Bronchial epithelial cell (primary cell): ENCODE measurements around the gene ANKRD9. TPM values are rescaled to one million over a fixed set of nuclear protein-coding genes. Genes with fewer than 3 reads are reported as not detected.

Source experiments
- DNase-seq: peaks from one replicate; pipeline ENCODE4 v3.0.0-alpha.2; 2010; ENCODE audit warnings: low read depth
- FAIRE-seq: peaks from 2 replicates; lab custom pipeline; 2011; peaks lifted over from hg19 to GRCh38; lab: Jason Lieb, UNC
- H3K27me3 ChIP-seq: 2 replicates; pipeline ENCODE4 v1.5.1; 2011; ENCODE audit warnings: low read length; ENCODE audit not compliant: control insufficient read depth, insufficient read depth
- H3K36me3 ChIP-seq: 2 replicates; pipeline ENCODE4 v1.5.1; 2011; ENCODE audit warnings: low read length; ENCODE audit not compliant: control insufficient read depth, insufficient read depth
- H3K4me3 ChIP-seq: 2 replicates; pipeline ENCODE4 v1.5.1; 2011; ENCODE audit warnings: mild to moderate bottlenecking, low read depth, low read length, control low read depth
- total RNA-seq: library from RNA; depleted of rRNA; stranded (reverse); fragments of >200 nt; gene quantifications from 2 replicates; pipeline ENCODE4 v1.2.1, GENCODE V29; 2014
- TF ChIP-seq, protein P1 (sequence below): IDR thresholded peaks from 2 replicates; pipeline ENCODE4 v1.5.1; 2011; ENCODE audit warnings: mild to moderate bottlenecking, moderate library complexity, low read length, control low read depth, inconsistent platforms; ENCODE audit not compliant: insufficient read depth, severe bottlenecking

Gene ANKRD9
- total RNA-seq, 1 donor from 2014 or later, result 34.8 TPM

- no peak for FAIRE-seq
- DNase-seq, result no peak
- Histone ChIP-seq H3K27me3 (no peaks in the 10 kb centered on the region), H3K4me3 (no peak overlapping the region), H3K36me3 (no peaks in the 10 kb centered on the region)
- TF ChIP-seq, protein P1, sequence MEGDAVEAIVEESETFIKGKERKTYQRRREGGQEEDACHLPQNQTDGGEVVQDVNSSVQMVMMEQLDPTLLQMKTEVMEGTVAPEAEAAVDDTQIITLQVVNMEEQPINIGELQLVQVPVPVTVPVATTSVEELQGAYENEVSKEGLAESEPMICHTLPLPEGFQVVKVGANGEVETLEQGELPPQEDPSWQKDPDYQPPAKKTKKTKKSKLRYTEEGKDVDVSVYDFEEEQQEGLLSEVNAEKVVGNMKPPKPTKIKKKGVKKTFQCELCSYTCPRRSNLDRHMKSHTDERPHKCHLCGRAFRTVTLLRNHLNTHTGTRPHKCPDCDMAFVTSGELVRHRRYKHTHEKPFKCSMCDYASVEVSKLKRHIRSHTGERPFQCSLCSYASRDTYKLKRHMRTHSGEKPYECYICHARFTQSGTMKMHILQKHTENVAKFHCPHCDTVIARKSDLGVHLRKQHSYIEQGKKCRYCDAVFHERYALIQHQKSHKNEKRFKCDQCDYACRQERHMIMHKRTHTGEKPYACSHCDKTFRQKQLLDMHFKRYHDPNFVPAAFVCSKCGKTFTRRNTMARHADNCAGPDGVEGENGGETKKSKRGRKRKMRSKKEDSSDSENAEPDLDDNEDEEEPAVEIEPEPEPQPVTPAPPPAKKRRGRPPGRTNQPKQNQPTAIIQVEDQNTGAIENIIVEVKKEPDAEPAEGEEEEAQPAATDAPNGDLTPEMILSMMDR, result no peak
Measured at GRCh38 chr14:102528431-102529170, 19.0 kb upstream of the ANKRD9 start.

- FAIRE-seq (no peak), DNase-seq (peak; percentile 46)
- TF ChIP-seq, protein P1, result no peak
- no peaks in the 10 kb centered on the region for H3K36me3 ChIP-seq
- no peak overlapping the region for H3K4me3 ChIP-seq
- no peaks in the 10 kb centered on the region for H3K27me3 ChIP-seq
Measured at GRCh38 chr14:102525929-102526497, 16.4 kb upstream of the ANKRD9 start.

DNA sequence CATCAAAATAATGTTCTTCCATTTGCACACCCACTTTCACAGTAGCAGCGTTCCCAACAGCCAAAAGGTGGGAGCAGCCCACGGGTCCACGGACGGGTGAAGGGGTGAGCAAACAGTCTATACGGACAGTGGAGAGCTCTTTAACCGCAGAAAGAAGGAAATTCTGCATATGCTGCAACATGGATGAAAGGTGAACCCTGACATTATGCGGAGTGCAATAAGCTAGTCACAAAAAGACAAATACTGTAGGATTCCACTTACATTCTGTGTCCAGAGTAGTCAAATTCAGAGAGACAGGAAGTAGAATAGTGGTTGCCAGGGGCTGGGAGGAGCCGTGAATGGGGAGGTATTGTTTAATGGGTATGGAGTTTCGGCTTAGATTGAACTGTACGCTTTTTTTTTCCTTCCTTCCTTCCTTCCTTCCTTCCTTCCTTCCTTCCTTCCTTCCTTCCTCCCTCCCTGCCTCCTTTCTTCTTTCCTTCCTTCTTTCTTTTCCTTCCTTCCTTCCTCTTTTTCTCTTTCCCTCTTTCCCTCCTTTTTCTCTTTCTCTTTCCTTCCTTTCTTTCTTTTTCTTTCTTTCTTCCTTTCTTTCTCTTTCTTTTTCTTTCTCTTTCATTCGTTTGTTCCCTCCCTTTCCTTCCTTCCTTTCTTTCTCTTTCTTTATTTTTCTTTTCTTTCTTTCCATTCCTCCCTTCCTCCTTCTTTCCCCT, 15.8 kb upstream of the ANKRD9 start:
- Histone ChIP-seq H3K27me3 (no peaks in the 10 kb centered on the region), H3K4me3 (peak overlapping the region; percentile 48), H3K36me3 (no peaks in the 10 kb centered on the region)
- FAIRE-seq (no peak), DNase-seq (peak; percentile 67)
- TF ChIP-seq, protein P1, result no peak

DNA sequence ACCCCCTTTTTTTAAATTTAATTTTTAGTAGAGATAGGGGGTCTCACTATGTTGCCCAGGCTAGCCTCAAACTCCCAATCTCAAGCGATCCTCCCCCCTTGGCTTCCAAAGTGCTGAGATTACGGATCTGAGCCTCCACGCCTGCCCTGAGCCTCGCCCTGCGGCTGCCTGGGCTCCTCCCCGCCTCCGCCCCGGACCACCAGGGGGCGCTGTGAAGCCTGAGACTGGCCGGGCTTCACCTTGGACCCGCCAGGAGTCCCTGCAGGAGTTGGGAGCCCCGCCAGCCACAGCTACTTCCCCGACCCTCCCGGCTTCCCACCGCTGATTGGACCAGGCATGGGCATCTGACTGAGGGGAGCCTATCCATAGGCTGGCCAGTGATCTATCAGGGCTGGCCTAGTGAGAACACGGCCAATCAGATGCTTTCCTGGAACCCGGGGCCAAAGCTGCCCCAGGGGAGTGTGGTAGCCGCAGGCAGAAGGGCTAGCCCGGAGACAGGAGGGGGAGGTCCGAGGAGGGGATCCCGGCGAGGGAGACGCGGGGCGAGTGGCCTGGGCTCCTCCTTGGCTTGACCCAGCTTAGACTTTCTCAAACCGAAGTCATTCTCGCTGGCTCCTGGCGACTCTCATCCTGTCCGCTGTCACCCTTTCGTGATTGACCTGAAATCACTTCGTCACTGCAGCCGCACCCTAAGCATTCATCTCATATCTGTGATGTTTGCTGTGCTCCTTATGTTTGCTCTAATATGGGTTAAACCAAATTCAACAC, 15.1 kb upstream of the ANKRD9 start:
- no peaks in the 10 kb centered on the region for H3K36me3 ChIP-seq
- no peaks in the 10 kb centered on the region for H3K27me3 ChIP-seq
- DNase-seq, result peak; percentile 93
- no peak for FAIRE-seq
- TF ChIP-seq, protein P1, result peak; percentile 92
- H3K4me3 ChIP-seq, result peak overlapping the region; percentile 48

DNA sequence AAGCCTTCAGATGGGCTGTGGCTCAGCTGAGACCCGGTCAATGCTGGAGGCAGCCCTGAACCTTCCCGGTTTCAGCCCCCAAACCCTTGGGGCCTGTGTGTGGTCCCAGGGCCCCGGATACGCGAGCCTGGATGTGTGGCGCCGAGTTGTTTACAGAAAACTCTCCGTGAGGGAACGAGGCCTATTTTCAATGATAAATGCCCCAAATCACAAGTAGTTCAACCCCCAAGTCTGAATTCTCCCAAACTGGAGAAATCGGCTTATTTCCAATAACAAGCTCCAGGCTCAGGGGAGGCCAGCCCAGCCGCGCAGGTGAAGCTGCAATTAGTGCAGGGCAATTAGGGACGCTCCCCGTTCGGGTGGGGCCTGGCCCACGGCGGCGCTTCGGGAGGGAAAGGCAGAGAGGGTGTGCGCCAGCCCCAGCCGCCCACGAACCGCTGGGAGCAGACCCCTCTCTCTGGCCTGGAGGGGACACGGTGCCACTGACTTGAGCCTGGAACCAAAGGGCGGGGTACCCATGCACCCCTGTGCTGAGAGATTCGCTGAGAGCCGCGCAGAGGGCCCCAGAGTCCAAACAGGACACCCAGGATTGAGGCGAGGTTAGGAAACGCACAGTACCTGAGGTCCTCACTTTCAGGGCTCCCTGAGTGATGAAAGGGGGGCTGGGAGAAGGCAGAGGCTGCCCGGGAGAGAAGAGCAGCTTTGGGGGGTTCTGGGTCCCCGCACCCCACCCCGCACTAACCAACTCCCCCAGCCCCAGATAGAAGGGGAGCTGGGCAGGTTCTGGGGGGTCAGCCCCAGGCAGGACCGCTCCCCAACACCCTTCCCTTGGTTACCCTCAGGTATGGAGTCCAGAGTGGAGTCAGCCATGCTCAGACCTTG, 14.2 kb upstream of the ANKRD9 start:
- Histone ChIP-seq H3K4me3 (peak overlapping the region; percentile 18), H3K36me3 (no peaks in the 10 kb centered on the region), H3K27me3 (no peaks in the 10 kb centered on the region)
- TF ChIP-seq, protein P1, result no peak
- no peak for FAIRE-seq
- DNase-seq, result no peak
